GM18526 (cell line): ENCODE data around the gene SNN.

Experiments used
- POLR2A ChIP-seq: IDR thresholded peaks from 3 replicates; pipeline ENCODE4 v1.6.1; 2011; ENCODE audit not compliant: insufficient read length; ENCODE audit errors: extremely low read depth

The SNN gene

GRCh38 chr16:11715246-11715947 is 47.1 kb downstream of the SNN start:
- TF ChIP-seq POLR2A: no peak

DNA sequence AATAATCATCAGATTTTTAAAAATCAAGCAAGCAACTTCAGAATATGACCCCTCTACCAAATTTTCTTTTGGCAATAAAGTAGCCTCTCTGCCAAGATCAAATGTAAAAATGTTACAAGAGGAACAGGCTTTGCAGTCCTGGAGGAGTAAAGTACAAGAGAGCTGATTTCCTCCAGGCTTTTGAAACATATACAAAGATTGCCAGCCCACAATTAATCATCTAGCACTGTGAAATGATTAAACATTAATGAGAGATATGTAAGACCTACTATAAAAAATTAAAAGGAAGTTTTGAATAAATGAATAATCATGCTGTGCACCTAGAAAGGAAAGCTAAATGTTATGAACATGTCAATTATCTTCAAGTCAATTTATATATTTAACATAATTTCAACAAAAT is 48.1 kb downstream of the SNN start:
- TF ChIP-seq POLR2A: no peak

GRCh38 chr16:11717811-11718210 is 49.6 kb downstream of the SNN start:
- TF ChIP-seq POLR2A: no peak

- no peak for TF ChIP-seq POLR2A
These were observed 50.9 kb downstream of the SNN start for GRCh38 chr16:11719171-11719570.

DNA sequence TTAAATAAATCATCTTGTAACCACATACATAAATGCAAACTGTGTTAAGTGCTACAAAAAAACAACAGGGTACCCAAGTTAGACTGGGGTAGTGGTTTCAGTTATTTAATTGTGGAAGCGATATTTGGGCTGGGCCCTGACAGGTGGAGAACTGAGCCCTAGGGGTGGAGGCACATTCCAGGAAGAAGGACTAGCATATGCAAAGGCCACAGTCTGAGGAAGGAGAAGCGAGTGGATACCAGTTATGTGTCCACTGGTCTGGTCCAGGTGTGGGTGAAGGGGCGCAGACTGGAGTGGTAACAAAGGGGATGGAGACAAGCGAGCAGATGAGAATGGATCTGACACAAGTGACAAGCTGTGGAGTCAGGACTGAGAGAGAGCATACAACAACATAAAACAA is 51.5 kb downstream of the SNN start:
- no peak for TF ChIP-seq POLR2A

DNA sequence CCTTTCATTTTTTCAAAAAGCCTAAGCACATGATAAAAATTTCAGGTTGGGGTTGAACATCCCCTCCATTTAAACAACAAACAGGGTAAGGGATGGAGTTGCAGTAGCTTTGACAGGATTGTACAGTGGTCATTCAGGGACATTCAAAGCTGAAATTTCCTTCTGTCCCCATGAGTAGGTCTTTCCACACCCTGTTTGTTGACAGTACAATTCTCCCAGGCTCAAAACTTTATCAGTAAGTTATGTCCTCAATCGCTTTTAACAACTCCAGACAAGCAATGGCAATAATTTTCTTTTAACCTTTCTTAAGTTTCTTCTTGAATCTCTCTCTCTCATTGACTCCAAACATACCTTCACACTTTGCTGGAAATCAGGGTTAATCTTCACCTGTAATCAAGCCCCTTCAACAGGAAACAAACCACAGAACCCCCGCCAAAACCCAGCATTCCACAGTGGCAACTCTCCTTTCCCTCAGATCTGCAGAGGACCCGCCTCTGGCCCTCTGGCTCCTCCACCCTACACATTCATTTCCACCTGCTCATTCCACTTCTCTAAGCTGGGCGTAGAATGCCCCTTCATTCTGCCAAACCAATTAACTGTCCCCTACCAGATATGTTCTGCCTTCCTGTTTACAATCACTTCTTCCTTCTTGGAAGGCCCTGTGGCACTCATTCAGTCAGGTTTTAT is 53.7 kb downstream of the SNN start:
- no peak for TF ChIP-seq POLR2A

DNA sequence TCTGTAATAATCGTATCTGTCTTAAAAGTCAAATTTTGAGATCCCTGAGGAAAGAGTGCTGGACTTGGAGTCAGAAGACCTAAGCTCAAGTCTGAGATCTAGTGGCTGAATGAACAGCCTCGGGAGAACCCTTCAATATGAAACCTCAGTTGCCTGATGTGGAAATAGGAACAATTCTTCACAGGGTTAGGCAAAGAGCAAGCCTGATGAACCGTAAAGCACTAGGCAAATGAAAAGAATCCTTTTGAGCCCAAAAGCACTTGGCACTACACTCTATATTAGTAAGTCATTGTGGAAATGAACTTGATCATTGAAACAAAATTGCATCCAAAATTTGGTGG is 54.2 kb downstream of the SNN start:
- TF ChIP-seq POLR2A: no peak

- TF ChIP-seq POLR2A: no peak
These were observed 57.2 kb downstream of the SNN start for GRCh38 chr16:11725457-11725856.

DNA sequence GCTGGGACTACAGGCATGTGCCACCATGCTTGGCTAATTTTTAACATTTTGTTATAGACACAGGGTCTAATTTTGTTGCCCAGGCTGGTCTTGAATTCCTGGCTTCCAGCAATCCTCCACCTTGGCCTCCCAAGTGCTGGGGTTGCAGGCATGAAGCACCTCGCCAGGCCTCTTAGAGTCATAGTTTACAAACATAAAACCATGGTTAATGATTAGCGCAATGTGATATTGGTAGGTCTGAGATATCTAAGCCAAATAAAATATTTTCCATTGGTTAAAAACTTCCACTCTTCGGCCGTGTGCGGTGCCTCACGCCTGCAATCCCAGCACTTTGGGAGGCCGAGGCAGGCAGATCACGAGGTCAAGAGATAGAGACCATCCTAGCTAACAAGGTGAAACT is 57.8 kb downstream of the SNN start:
- no peak for TF ChIP-seq POLR2A

DNA sequence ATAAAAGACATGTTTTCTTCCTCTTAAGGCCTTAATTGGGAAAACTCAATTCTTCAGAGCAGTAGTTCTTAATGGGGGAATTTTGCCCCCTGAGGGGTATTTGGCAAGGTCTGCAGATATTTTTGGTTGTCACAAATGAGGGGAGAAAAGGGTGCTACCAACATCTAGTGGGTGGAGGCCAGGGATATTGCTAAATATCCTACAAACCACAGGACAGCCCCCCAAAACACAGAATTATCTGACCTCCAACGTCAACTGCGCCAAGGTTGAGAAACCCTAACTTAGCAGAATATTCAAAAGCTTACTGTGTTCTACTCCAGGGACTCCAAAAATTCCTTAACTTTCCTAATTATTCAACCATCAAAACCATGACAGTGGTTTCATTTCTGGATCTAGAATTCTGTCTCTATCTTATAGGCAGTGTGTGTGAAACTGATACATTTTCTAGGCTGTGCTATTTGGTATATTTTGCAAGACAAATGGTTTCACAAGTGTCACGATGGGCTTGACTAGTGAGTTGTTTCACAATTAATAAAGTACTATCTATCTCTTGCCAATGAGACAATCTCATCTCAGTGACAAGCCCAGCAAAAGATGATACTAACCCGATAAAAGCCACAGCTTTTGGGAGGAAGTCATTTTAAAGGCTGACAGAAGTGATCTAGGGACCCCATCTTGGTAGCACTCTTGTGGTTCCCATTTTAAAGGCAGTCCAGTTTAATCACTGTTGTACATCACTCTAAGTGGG is 59.7 kb downstream of the SNN start:
- no peak for TF ChIP-seq POLR2A
